ENCODE data around the gene PBX4.

DNA sequence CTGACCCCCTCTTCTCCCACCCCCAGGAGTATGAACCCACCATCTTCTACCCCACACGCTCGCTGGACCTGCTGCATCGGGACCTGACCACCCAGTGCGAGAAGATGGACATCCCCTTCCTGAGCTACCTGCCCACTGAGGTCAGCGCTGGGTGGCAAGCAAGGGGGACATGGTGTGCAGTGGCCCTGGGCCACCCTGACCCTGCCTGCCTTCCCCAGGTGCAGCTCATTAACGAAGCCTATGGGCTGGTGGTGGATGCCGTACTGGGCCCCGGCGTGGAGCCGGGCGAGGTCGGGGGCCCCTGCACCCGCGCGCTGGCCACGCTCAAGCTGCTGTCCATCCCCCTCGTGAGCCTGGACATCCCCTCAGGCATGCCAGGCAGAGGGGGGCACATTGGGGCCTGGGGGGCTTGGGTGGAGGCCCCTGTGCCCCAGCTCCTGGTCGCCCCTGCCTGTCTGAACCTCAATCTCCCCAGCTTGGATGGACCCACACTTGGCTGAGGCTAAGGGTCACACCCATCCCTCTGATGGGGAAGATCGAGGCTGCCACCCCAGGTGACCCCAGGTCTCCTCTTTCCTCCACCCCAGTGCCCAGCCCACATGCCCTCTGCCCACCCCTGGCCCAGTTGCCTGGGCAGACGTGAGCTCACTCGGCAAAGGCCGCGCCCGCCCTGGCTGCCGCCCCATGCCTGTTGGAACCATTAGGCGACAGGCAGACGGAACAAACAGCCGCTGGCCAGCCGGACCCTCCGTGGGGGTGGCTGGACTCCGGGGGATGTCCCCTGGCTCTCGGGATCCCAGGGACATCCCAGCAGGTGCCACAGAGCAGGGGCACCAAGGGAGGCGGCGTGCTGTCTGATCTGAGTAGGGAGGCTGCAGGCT is 82.9 kb downstream of the PBX4 start:
- TF ChIP-seq EZH2 (IDR thresholded peaks at IDR 0.05; ENCODE audit: insufficient read depth, poor library complexity, severe bottlenecking) (no peak), EZH2phosphoT487 (IDR thresholded peaks at IDR 0.05; ENCODE audit: insufficient read depth, low read depth) (no peak)
